HuH-7 (cell line): ENCODE results near the gene SYPL1.

Experiments used
- DNase-seq: peaks from one replicate; pipeline ENCODE4 v3.0.0; 2011; ENCODE audit warnings: low spot score

The SYPL1 gene

GRCh38 chr7:106121189-106121810 lies 9.2 kb upstream of the SYPL1 start:
- no peak for DNase-seq

GRCh38 chr7:106120500-106120899 lies 8.4 kb upstream of the SYPL1 start:
- no peak for DNase-seq

DNA sequence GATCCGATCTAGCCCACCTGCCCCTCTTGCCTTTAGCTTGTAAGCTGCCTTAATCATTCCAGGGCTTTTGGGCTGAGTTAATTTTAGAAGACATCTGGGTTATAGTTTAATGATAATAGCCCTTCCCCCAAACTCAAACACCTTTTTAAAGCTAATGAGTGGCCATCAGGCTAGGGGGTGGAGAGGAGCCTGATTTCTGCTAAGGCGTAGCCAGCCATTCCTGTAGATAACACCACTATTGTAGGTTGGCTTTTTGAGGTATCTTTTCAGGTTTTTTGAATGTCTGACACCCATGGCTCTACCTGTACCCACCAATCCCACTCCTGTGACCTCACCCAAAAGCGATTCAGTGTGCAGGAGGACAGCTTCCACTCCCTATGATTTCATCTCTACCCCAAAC lies 7.6 kb upstream of the SYPL1 start:
- DNase-seq, result no peak

DNA sequence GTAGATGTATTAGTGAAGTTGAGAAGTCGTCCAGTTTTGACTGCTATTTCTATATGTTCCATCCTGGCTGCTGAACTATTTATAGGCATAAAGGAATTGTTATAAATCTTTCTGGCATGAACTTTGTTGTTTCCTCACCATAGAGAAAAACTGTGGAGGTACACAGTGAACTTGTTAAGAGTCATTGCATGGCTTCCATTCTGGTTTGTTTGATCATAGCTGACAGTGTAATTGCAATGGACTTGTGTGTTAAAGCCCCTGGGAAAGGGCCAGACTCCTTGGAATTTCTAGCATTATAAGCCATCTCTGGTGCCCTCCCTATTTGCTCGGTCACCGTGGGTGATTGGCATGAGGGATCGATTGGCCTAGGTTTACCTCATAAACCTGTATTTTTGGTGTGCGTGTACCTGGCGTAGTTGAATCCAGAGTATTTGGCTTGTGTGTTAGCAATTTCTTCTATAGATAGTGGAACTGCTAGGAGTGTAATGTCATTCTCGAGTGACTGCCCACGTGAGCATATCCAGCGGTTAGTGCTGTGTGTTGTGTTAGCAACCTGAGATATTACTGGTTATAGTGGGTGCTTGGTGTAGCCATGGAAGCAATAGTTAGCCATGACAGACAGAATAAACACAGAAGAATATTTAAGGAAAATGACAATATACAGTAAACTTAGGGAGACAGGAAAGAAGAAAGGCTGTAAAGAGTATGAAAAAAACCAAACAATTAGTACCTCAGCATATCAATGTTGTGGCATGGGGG lies 5.9 kb upstream of the SYPL1 start:
- no peak for DNase-seq

GRCh38 chr7:106116161-106116704 lies 4.1 kb upstream of the SYPL1 start:
- no peak for DNase-seq

DNA sequence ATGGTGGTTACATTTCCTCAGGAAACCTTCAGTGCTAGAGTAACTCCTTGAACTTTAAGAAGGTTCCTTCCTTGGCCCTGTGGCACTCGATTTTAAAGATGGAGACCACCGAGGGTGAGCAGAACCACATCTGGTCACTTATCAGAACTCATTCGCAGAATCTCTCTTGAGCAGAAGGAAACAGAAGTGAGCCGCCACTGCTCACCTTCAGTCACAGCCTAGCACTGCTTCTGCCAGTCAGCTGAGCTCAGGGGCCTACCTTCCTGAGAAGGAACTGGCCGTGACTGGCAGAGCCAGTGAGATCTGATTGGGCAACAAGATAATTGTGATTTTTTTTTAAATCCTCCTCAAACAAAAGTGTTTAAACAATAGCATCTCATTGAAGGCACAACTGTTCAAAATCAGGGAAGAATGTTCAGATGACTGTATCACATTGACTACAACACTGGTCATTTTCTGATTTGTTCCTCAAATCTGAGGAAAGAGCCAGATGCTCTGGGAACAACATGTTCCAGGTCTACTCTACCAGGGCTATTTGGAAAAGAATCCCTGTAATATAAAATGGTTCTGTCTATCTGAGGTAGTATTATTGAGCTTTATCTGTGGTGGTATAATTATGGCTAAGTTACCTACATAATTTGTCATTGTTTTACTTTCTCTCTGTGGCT lies 2.7 kb upstream of the SYPL1 start:
- DNase-seq, result no peak

GRCh38 chr7:106112972-106113421 lies 885 bp upstream of the SYPL1 start:
- DNase-seq, result no peak

DNA sequence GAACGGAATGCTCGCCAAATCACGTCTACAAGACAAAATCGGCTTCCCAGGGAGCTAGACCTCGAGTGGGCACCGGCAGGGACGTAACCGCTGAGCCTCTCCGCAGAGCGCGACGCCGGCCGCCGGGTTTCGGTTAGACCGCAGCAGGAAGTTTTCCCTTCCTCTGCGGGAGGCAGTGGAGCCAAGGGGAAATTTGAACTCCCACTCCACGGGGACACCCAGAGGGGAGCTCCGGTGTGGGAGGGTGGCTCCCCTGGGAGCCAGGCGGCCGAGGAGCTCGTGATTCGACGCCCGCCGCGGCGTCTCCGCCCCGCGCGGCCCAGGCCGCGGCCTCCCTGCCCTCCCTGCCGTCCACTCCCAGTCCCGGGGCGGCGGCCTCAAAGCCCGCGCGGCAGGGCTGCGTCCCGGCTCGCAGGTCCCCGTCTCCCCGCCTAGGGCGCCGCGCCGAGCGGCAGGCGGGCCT lies 426 bp downstream of the SYPL1 start:
- DNase-seq, result no peak

GRCh38 chr7:106110885-106111654 lies 1.0 kb downstream of the SYPL1 start:
- no peak for DNase-seq

DNA sequence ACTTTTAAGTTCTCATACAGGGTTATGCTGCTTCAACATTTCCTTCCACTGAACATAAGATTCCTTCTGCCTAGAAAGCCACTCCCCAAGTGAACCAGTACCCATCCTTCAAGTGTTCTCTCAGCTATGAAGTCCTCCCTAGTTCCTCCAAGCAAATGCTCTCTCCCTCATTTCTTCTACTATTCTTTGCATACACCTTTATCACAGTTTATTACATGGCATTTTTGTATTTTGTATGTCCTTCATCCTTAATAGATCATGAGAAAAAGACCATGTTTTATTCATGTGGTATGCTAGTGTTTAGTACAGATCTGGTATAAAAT lies 1.9 kb downstream of the SYPL1 start:
- no peak for DNase-seq

DNA sequence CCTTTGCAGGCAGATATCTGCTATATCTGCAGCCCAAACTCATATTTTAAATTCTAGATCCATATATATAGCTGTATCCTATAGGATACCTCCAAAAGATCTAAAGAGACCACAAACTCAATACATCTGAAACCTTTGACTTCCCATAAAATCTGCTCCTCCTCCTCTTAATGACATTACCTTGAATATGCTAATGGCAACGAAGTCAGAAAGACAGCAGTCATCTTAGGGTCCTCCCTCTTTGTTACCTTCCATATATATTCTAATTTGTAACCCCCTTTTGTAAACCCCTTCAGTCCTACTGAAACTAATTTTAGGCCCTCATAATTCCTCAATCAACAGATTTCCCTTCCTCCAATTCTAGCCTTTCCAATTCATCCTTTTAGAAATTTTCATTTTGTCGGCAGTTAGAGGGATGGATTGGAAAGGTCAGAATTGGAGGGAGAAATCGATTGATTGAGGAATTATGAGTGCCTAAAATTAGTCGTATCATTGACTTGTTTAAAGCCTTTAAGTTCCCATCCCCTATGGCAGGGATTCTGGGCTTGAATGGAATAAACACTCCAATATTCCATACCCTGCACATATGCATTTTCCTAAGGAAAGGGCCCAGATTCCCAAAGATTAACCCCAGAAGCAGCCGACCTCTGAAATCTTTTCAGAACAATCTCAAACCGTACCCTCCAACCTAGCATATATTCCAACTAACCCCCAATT lies 2.4 kb downstream of the SYPL1 start:
- no peak for DNase-seq

DNA sequence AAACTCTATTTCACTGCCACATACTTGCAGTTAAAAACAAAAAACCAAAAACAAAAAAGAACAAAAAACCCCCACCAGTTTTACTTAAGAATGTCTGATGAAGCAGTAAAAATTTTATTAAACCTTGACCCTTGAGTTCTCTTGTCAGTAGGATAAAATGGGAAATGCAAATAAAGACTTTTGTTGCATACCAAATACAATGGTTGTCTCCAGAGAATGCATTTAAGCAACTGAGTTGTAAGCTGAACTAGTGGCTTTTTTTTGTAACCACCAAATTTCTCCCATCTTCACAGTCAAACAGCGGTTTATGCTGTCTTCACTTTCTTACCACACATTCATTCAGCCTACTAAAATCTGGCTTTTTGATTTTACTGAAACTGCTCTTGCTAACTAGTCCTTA lies 3.1 kb downstream of the SYPL1 start:
- DNase-seq, result no peak

GRCh38 chr7:106104721-106105260 lies 7.3 kb downstream of the SYPL1 start:
- no peak for DNase-seq

DNA sequence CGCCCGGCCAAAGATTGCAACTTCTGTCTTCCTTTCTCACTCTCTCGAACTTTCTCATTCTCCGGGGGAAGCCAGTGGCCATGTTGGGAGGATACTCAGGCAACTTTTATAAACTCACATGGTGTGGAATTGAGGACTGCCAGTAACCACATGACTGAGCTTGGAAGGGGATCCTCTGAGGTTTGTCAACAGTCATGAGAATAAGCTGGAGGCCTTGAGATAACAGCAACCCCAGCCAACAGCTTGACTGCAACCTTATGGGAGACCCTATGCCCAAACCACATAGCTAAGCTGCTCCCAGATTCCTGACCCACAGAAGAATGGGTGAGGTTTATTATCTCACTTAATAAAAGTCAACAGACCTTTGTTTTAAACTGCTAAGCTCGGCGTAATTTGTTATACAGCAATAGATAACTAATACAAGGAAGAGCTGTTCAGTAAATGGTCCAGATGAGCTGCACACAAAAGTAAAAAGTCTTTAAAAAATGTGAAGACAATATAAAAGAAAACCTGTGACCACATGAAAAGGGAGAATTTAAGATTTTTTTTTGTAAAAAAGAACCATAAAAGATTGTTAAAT lies 9.6 kb downstream of the SYPL1 start:
- DNase-seq, result no peak

- no peak for DNase-seq
These were observed 10.4 kb downstream of the SYPL1 start for GRCh38 chr7:106101726-106102125.

- DNase-seq, result peak; percentile 16
These were observed 11.1 kb downstream of the SYPL1 start for GRCh38 chr7:106100863-106101629.

DNA sequence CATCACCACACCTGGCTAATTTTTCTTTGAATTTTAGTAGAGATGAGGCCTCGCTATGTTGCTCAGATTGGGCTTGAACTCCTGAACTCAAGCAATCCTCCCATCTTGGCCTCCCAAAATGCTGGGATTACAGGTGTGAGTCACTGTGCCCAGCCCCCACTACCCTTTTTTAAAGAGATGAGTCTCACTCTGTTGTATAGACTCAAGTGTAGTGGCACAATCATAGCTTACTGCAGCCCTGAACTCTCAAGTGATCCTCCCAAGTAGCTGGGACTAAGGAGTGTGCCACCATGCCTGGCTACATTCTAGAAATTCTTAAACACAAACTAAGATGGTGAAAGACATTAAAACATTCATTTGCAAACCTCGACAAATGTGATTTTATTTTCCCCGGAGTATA lies 12.6 kb downstream of the SYPL1 start:
- no peak for DNase-seq

- DNase-seq, result no peak
These were observed 13.2 kb downstream of the SYPL1 start for GRCh38 chr7:106098889-106099288.

DNA sequence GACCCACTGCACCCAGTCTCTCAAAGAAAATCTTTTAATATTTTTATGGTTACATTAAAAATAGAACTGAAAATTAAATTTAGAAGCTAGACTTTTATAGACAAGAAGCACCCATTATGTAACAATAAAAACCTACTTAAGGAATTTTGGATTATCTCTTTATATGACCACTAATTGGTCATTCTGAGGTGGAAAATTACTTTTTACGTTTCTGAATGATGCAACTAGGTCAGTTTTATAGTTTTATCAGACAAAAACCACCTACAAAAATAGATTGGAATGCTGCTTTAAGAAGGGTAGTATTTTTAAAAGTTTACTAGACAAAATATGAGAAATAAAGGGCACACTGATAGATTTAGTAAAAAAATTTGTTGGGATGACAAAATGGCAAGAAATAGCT lies 16.5 kb downstream of the SYPL1 start:
- no peak for DNase-seq

- no peak for DNase-seq
These were observed 17.3 kb downstream of the SYPL1 start for GRCh38 chr7:106094780-106095179.
